Activated T-helper 1 cell treated with anti-CD3 and anti-CD28 coated beads, Interleukin-12 subunit alpha, Interleukin-12 subunit beta, Interleukin-2, Interleukin-4 antibody, amounts not matched to agents 30 ng/mL and 10 ng/mL and 1 ng/mL, durations not matched to agents 14 hours and 24 hours and 36 hours (primary cell): ENCODE results near the gene NTRK2. TPM values are rescaled to one million over a fixed set of nuclear protein-coding genes. Genes with fewer than 3 reads are reported as not detected.

Experiments used
- DNase-seq: peaks from one replicate; pipeline ENCODE4 v3.0.0; 2021; ENCODE audit warnings: low spot score
- H3K27ac Mint-ChIP-seq: one replicate; pipeline ENCODE4 v1.8.0; 2021; ENCODE audit warnings: mild to moderate bottlenecking, mixed read lengths
- H3K27me3 Mint-ChIP-seq: one replicate; pipeline ENCODE4 v1.8.0; 2022; ENCODE audit warnings: mild to moderate bottlenecking, moderate library complexity, mixed read lengths; ENCODE audit not compliant: insufficient read depth
- H3K36me3 Mint-ChIP-seq: one replicate; pipeline ENCODE4 v1.8.0; 2021; ENCODE audit warnings: low read depth, mixed read lengths
- H3K4me1 Mint-ChIP-seq: one replicate; pipeline ENCODE4 v1.8.0; 2021; ENCODE audit warnings: low read depth, mixed read lengths
- H3K4me3 Mint-ChIP-seq: one replicate; pipeline ENCODE4 v1.8.0; 2021; ENCODE audit warnings: mild to moderate bottlenecking, moderate library complexity, mixed read lengths
- H3K9me3 Mint-ChIP-seq: one replicate; pipeline ENCODE4 v1.8.0; 2021; ENCODE audit warnings: mixed read lengths
- intact Hi-C: fragments of 100-400 bp; cut with micrococcal nuclease; formaldehyde crosslinking; loops from one replicate; pipeline ENCODE4 v1.15.1; 2024
- total RNA-seq: library from RNA; stranded (reverse); gene quantifications from 2 replicates; pipeline ENCODE4 v1.2.3, GENCODE V29; 2022

Gene NTRK2
- total RNA-seq, 1 donor from 2014 or later = 2.9 TPM

DNA sequence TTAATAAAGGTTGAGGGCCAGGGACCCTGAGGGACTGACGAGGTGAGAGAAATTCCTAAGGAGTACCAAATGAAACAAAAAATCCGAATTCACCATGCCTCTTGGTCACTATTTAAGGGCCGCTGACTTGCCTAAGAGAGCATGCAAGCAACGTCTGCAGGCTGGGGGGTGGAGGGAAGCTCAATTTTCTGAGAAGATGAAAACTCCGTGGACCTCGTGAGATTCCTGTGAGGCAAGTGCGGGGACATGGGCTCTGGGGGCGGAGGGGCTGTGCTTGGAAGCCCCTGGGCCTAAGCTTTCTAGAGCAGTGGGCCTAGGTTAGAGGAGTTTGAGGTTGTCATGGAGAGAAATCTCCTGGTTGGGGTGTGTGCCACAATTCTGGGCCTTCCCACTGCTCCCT is 27.5 kb downstream of the NTRK2 start:
- H3K9me3 Mint-ChIP-seq = no peaks in the 10 kb centered on the region
- peaks cover 4% of the 10 kb centered on the region for H3K27me3 Mint-ChIP-seq
- no peak overlapping the region for H3K4me3 Mint-ChIP-seq
- H3K4me1 Mint-ChIP-seq = peaks cover 21% of the 10 kb centered on the region
- no peak for DNase-seq
- intact Hi-C loops = loop anchor here (1.0 kb wide), 2 partner anchors 84 to 255 kb away; no protein-coding TSS in a partner anchor
- H3K36me3 Mint-ChIP-seq = no peaks in the 10 kb centered on the region
- no peak overlapping the region for H3K27ac Mint-ChIP-seq

DNA sequence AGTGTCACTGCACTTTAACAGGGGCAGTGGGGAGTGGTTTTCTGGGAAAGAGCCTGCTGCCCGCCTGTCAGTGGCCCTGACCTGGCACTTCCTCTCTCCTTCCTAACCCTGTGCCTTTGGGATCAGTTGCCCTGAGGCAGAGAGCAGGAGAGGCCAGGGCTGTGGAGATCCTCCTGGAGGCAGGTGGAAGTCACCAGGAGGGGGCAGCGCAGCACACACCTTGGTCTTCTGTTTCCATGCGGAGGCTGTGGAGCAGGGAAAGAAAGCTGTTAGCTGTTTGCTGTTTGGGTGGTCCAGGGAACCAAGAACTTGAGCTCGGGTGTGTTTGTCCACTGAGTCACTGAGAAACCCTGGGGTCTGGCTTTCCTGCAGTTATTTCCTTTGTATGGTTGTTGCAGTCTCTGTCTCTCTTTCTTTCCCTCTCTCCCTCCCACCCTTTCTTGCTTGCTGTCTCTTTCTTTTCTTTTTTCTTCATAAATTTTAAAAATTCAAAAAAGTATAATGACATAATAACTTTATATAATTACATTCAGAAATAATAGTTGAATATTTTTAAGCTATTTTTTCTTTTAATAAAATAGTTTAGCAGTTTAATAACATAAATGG is 28.1 kb downstream of the NTRK2 start:
- peak; percentile 24 for DNase-seq
- Mint-ChIP-seq H3K27me3 (peaks cover 4% of the 10 kb centered on the region), H3K27ac (no peak overlapping the region), H3K4me3 (no peak overlapping the region), H3K4me1 (peaks cover 22% of the 10 kb centered on the region), H3K9me3 (no peaks in the 10 kb centered on the region), H3K36me3 (no peaks in the 10 kb centered on the region)
- intact Hi-C loops = loop anchor here (1.0 kb wide), 2 partner anchors 84 to 255 kb away; no protein-coding TSS in a partner anchor

DNA sequence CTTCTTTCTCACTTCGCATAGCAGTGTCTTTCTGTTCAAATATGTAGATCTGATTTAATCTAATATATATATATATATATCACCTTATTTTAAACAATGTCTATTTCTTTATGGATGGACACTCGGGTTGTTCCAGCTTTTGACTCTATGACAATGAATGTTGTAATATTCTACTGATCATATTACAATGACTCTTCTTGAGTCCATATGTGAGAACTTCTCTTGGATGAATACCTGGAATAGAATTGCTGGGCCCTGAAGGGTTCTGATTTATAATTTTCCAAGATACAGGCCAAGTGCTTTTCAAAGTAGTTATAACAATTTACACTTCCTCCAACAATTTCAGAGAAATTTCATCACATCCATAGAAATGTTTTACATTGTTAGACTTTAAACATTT is 28.8 kb downstream of the NTRK2 start:
- intact Hi-C loops = no loop called here

DNA sequence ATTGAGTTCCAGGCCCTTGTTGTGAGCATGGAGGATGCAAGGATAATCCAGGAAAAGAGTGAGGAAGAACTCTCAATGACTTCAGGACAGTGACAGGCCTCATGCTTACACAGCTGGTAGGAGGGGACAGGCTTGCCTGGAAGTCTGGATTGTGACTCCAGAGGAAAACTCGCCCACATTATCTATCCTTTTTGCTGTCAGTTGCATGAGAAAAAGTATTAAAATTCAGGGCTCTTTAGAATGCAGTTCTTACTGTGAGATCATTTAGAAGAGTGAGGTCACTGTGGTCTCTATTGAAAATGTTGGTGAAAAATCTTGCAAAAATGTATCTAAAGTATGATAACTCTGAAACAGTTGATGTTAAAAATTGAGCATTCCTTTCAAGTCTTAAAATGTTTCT is 30.5 kb downstream of the NTRK2 start:
- no peak overlapping the region for H3K27ac Mint-ChIP-seq
- DNase-seq = no peak
- H3K4me1 Mint-ChIP-seq = peaks cover 12% of the 10 kb centered on the region
- H3K27me3 Mint-ChIP-seq = peaks cover 2% of the 10 kb centered on the region
- no peak overlapping the region for H3K4me3 Mint-ChIP-seq
- intact Hi-C loops = no loop called here
- H3K9me3 Mint-ChIP-seq = no peaks in the 10 kb centered on the region
- no peaks in the 10 kb centered on the region for H3K36me3 Mint-ChIP-seq

More for the DNA sequence above, 28.8 kb downstream of the NTRK2 start:
- Mint-ChIP-seq H3K9me3 (no peaks in the 10 kb centered on the region), H3K27me3 (peaks cover 4% of the 10 kb centered on the region), H3K4me3 (no peak overlapping the region), H3K36me3 (no peaks in the 10 kb centered on the region), H3K27ac (no peak overlapping the region), H3K4me1 (peaks cover 22% of the 10 kb centered on the region)
- DNase-seq = no peak

DNA sequence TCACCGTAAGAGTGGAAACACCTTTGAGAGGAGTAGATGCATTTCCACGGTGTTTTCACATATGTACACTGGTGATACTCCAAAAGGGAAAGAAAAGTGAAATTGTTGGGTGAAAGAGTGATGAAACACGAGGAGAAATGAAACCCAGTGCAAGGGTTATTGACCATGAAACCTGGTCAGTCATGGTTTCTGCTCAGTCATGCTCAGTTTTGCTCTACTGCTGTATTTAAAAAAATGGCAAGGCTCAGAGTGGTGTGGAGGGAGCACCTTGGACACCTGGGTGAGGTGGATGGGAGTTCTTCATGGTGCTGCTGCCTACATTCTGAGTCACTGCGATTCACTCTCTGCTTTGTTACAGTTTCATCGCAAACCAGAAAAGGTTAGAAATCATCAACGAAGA is 32.3 kb downstream of the NTRK2 start:
- intact Hi-C loops = no loop called here
- no peaks in the 10 kb centered on the region for H3K27me3 Mint-ChIP-seq
- H3K4me1 Mint-ChIP-seq = peaks cover 12% of the 10 kb centered on the region
- no peak overlapping the region for H3K4me3 Mint-ChIP-seq
- H3K36me3 Mint-ChIP-seq = no peaks in the 10 kb centered on the region
- DNase-seq = no peak
- H3K27ac Mint-ChIP-seq = peak overlapping the region; percentile 12
- no peaks in the 10 kb centered on the region for H3K9me3 Mint-ChIP-seq

DNA sequence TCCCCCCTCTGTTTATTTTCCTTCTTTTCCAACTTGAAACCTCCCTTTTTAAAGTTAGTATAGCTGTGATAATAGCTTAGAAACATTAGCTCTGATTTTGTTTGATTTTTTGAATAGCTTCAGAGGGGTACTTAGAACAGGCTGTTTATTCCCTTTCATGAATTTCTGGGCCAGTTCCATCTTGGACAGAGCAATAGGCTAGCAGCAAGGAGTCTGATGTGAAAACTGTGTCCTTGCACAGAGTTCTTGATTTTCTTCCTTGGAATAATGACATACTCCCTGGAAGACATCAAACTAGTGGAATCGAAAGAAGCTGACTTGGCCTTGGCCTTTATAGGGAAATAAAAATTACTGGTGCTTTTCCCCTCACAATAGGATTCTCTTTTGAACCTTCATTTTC is 32.9 kb downstream of the NTRK2 start:
- peaks cover 12% of the 10 kb centered on the region for H3K4me1 Mint-ChIP-seq
- no peak overlapping the region for H3K4me3 Mint-ChIP-seq
- no peaks in the 10 kb centered on the region for H3K9me3 Mint-ChIP-seq
- H3K36me3 Mint-ChIP-seq = no peaks in the 10 kb centered on the region
- DNase-seq = no peak
- no peaks in the 10 kb centered on the region for H3K27me3 Mint-ChIP-seq
- H3K27ac Mint-ChIP-seq = no peak overlapping the region
- intact Hi-C loops = no loop called here

DNA sequence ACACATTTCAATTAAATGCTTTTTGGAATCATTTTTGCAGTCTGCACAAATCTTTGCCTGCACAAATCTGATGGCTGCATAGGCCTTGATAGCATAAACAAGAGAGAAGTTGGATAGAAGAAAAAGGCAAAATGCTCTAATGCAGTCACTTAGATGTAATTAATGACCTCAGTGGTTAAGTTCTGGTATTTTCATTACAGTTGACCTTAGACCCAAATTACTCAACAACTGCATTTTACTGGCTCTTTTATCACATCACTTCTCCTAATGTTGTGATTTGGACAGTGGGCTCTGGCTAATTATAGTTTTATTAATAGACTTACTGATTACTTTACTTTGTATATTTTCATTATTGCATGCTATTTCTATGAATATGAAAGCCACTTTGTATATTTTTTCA is 34.3 kb downstream of the NTRK2 start:
- Mint-ChIP-seq H3K4me1 (peaks cover 14% of the 10 kb centered on the region), H3K27me3 (no peaks in the 10 kb centered on the region), H3K27ac (no peak overlapping the region), H3K36me3 (no peaks in the 10 kb centered on the region), H3K9me3 (no peaks in the 10 kb centered on the region), H3K4me3 (no peak overlapping the region)
- no peak for DNase-seq
- intact Hi-C loops = no loop called here

DNA sequence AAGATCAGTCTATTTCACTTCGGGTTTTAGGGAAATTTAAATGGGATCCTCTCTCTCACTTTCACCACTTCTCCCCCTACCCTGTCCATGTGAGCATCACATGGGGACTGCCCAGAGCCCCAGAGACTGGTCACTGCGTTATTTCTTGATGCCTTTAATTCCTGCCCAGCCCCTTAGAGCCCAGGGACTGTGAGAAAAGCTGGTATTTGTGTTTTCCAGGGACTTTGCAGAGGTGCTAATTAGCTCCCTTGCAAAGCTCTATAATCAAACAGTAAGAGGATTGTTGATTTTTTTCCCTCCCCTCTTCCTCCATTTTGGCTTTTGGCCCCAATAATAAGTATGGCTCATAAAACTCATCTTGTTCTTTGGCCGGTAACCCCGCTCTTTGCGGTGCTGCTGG is 35.6 kb downstream of the NTRK2 start:
- H3K4me1 Mint-ChIP-seq = peaks cover 26% of the 10 kb centered on the region
- DNase-seq = no peak
- intact Hi-C loops = no loop called here
- H3K4me3 Mint-ChIP-seq = no peak overlapping the region
- no peak overlapping the region for H3K27ac Mint-ChIP-seq
- no peaks in the 10 kb centered on the region for H3K9me3 Mint-ChIP-seq
- no peaks in the 10 kb centered on the region for H3K36me3 Mint-ChIP-seq
- H3K27me3 Mint-ChIP-seq = no peaks in the 10 kb centered on the region

DNA sequence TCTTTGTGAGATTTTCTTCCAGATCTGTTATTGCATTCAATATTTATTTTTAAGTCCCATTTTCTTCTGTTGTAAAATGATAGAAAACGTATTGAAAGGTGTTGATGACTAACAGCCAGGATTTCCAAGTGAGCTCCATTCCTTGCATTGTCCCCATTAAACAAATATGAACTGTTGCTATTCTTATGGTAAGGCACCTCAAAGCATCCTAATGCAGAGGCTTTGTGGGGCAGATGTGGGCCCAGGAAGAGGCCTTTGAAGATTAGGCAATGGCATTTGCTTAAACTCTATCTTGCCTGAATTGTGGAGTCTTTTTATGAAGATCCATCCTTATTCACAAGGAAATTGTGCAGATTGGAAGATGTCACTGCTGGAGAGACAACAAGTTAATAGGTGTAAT is 38.9 kb downstream of the NTRK2 start:
- Mint-ChIP-seq H3K4me3 (no peak overlapping the region), H3K27me3 (peaks cover 2% of the 10 kb centered on the region), H3K27ac (no peak overlapping the region), H3K36me3 (no peaks in the 10 kb centered on the region), H3K4me1 (peaks cover 31% of the 10 kb centered on the region), H3K9me3 (no peaks in the 10 kb centered on the region)
- intact Hi-C loops = loop anchor here (2.0 kb wide), 1 partner anchor 52 kb away; no protein-coding TSS in a partner anchor
- no peak for DNase-seq

DNA sequence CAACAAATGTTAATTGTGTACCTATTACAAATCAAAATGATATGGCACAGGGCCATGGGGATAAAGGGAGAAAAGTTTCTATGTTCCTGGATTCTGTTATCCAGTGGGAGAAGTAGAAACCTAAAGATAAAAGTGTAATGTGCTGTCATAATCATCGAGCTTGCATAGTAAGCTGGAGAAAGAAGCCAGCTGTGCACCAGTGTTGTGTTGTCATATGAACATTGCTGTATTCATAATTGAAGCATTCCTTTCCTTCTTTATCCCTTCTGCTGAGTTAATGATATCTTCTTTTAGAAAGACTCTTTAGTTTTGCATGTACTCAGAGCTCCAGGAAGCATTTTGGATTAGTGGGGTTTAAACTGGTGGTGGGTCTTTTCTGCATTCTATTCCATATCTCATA is 39.5 kb downstream of the NTRK2 start:
- DNase-seq = no peak
- Mint-ChIP-seq H3K36me3 (no peaks in the 10 kb centered on the region), H3K27ac (peak overlapping the region; percentile 21), H3K27me3 (peaks cover 7% of the 10 kb centered on the region), H3K4me3 (no peak overlapping the region), H3K4me1 (peaks cover 31% of the 10 kb centered on the region), H3K9me3 (no peaks in the 10 kb centered on the region)
- intact Hi-C loops = loop anchor here (2.0 kb wide), 1 partner anchor 52 kb away; no protein-coding TSS in a partner anchor

DNA sequence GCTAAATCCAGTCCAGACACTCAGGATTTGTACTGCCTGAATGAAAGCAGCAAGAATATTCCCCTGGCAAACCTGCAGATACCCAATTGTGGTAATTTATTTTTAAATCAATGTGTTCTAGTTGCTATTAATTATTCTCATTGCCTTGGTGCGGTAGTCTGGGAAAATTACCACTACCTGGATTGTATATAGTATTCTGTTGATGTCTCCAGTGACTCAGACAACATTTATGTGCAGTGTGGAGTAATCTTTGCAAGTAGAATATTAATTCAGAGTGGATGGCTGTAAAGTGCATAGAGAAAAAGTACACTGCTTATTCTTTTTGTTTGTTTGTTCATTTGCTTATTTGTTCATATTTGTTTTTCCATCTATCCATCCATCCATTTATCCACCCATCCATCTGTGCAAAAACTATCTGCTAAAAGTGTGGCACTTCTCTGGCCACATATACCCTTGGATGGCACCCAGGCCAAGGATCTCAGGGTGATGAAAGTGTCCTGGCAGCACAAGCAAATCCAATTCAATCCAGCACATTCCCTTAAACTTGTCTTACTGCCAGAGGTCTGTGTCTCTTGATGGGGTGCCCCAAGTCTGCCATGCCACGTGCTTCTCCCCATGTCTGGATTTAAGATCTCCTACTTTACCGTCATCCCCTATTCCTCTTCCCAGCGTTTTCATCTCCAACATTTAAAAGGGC is 41.3 kb downstream of the NTRK2 start:
- H3K36me3 Mint-ChIP-seq = no peaks in the 10 kb centered on the region
- peaks cover 14% of the 10 kb centered on the region for H3K27me3 Mint-ChIP-seq
- intact Hi-C loops = no loop called here
- H3K4me1 Mint-ChIP-seq = peaks cover 31% of the 10 kb centered on the region
- DNase-seq = no peak
- no peak overlapping the region for H3K27ac Mint-ChIP-seq
- no peaks in the 10 kb centered on the region for H3K9me3 Mint-ChIP-seq
- H3K4me3 Mint-ChIP-seq = no peak overlapping the region

DNA sequence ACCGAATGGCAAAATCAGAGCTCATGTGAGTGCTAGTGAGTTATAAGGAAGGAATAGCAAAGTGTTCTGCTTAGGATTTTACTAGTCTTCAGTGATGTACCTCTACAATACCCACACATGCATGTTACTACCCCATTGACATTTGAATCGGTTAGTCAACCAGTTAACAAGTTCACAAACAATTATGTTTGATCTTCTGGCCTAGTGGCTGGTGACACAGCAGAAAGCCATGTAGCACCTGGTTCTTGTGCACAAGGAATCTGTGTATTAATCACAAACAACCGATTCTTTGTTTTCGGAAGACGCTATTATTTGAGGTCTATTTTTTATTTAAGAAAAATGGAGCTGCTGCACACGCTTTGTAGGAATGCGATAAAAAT is 41.9 kb downstream of the NTRK2 start:
- DNase-seq = no peak
- intact Hi-C loops = no loop called here
- Mint-ChIP-seq H3K27ac (no peak overlapping the region), H3K27me3 (peaks cover 14% of the 10 kb centered on the region), H3K4me3 (no peak overlapping the region), H3K4me1 (peaks cover 31% of the 10 kb centered on the region), H3K9me3 (no peaks in the 10 kb centered on the region), H3K36me3 (no peaks in the 10 kb centered on the region)

DNA sequence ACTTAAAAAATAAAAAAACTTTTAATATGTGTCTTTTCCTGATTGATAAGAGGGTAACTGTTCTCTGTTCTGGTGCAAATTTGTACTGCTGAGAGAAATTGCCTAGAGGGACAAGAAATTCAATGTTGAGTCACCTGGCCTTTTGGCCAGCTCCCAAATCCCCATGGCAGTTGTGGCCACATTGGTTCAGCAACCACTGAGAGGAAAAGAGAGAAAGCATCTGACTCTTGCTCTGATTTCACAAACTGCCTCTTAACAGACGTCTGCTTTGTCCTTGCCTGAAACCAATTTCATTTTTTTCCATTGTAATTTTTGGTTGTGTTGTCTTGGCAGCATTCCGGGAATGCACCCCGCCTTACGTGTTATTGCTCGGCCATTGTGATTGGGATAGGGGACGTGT is 42.4 kb downstream of the NTRK2 start:
- peaks cover 37% of the 10 kb centered on the region for H3K4me1 Mint-ChIP-seq
- intact Hi-C loops = no loop called here
- no peak overlapping the region for H3K4me3 Mint-ChIP-seq
- H3K27me3 Mint-ChIP-seq = peaks cover 18% of the 10 kb centered on the region
- no peak for DNase-seq
- no peaks in the 10 kb centered on the region for H3K36me3 Mint-ChIP-seq
- no peaks in the 10 kb centered on the region for H3K9me3 Mint-ChIP-seq
- H3K27ac Mint-ChIP-seq = no peak overlapping the region
